PC-9 (cell line): ENCODE data around the gene MYL4.

Source experiments
- CTCF ChIP-seq: fragments of 200-600 bp; sonication (generic); conservative IDR thresholded peaks from 2 replicates; pipeline ENCODE4 v1.6.1; 2017; ENCODE audit warnings: mixed run types, antibody characterized with exemption, mild to moderate bottlenecking, moderate library complexity
- EZH2 ChIP-seq: fragments of 200-600 bp; sonication (generic); IDR thresholded peaks from 2 replicates; pipeline ENCODE4 v1.8.0; 2017; ENCODE audit warnings: antibody characterized with exemption, low read depth

DNA sequence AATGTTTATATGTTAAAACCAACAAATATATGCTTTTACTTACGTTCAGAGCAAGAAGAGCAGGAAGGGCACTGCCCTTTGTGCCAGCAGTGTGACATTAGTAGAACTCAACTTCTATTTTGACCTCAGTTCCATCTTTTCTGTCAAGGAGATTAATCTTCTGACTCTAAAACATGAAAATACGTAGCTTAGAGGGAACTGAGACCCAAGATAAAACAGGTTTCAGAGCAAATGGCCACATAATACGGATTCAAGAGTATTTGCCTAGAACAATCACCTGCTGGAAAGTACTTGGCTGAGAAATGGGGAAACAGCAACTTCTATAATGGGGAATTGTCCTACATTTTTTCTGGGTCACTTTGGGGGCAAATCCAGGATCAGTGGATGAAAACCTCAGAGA, 22.2 kb downstream of the MYL4 start:
- TF ChIP-seq CTCF (no peak), EZH2 (no peak)
